GM18873 (cell line): ENCODE data around the gene FAM114A1.

Experiments used
- ATAC-seq: cut with Tn5 transposase; IDR thresholded peaks from one replicate; pipeline ENCODE4 v1.9.1; 2021; ENCODE audit warnings: mild to moderate bottlenecking, moderate library complexity, moderate number of reproducible peaks; ENCODE audit not compliant: unreplicated experiment, low FRiP score

Gene FAM114A1

DNA sequence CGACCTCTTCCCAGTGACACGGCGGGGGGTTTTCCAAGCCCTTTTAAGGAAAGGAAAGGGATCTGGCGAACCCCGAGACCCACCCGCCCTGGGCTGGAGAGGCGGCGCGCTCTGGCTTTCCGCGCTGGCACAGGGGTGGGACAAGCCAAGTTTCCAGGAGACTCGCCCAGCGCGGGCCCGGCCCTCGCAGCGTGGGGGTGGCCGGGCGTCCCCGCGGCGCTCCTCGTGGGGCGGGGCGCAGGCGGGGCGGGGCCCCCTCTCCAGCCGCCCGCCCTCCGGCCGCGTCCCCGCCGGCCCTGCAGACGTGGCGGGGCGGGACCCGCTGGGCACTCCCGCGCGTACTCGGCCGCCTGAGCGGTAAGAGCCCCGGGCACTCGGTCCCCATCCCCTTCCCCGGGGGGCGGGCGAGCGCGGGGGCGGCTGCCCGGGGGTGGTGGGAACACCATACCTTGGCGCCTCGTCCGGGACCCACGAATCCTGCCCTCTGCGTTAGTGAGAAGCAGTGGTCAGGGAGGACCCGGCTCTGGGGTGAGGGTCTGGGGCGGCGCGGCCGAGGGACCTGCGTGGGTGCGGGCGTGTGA is at the start of gene FAM114A1:
TSS of gene FAM114A1 (plus strand) at position 329 of the 581 bp plus-strand sequence. CDS start 10,273 bp downstream, outside the sequence.
- ATAC-seq = no peak

DNA sequence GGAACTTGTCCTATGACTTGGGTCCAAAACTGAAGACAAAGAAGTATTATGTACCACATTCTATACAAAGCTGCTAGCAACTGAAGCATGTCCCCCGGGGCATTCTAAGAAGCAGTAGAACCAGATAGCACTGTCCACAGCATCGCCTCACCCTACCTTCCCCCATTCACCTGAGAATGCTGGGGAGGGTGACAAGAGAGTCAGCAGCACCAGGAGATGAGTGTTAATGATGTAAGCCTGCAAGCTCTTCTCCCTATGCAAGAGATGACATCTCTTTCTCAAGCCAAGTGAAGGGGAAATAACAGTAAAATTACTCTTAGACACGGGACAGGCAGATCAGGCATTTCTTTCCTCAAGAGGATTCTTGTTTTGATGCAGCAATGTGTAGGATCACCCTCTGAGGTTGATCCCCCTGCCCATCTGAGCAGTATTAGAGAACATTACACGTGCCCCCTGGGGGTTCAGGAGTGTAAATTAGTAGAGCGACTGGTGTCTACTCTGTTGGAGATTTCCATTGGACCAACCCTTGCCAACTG is 49.1 kb upstream of the FAM114A1 start:
- ATAC-seq = no peak

DNA sequence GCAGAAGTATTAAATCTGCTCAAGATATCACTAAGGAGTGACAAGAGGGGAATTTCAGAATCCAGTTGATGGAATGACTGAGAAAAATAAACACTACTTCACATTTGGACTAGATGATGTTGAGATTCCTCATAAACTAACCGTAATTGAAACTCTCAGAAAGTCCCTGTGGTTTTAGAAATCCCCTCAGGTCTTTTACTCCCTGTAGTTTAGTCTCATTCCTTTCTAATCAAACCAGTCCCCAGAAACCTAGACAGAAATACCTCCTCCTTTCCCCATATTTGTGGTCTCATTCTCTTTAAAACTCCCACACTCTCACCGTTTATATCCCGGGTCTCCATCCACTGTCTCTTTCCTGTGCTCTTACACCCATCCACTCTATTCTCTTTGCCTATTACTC is 48.0 kb upstream of the FAM114A1 start:
- no peak for ATAC-seq

DNA sequence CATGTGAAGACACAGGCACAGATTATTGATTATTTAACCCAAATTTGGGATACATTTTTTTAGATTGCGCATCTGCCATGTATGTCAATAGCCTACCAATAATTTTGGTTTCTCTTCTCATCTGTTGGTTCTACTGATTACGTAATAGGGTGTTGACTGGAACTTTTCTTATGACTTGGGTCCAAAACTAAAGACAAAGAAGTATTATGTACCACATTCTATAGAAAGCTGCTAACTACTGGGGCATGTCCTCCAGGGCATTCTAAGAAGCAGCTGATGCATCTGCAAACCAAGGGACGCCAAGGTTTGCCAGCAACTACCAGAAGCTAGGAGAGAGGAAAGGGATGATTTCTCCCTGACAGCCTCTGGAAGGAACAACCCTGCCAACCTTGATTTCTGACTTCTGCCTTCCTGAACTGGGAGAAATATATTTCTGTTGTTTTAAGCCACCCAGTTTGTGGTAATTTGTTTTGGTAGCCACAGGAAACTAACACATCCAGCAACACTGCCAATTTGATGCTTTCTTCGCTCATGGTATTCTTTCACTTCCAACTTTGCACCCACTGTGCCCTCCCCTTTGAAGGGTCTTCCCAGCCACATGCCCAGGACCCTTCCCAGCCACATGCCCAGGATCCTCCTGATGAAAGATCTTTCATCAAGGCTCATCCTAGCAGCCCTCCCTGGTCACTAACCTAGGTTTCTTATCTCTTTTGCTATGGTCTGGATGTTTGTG is 47.1 kb upstream of the FAM114A1 start:
- ATAC-seq = peak; percentile 50

DNA sequence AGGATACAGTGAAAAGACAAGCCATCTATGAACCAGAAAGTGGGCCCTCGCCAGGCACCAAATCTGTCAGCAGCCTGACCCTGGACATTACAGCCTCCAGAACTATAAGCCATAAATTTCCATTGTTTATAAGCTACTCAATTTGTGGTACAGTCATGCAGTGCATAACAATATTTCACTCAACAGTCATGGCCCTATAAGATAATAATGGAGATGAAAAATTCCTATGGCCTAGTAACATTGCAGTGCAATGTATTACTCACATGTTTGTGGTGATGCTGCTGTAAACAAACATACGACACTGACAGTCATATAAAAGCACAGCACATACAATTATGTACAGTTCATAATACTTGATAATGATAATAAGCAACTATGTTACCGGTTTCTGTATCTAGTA is 45.9 kb upstream of the FAM114A1 start:
- no peak for ATAC-seq

DNA sequence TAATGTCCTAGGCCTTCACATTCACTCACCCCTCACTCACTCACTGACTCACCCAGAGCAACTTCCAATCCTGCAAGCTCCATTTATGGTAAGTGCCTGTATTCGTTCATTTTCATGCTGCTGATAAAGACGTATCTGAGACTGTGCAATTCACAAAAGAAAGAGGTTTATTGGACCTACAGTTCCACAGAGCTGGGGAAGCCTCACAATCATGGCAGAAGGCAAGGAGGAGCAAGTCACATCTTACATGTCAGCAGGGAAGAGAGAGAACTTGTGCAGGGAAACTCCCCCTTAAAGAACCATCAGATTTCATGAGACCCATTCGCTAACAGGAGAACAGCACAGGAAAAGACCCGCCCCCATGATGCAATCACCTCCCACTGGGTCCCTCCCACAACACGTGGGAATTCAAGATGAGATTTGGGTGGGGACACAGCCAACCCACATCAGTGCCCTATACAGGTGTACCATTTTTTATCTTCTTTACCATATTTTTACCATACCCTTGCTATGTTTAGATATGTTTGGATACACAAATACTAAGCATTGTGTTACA is 44.8 kb upstream of the FAM114A1 start:
- no peak for ATAC-seq

DNA sequence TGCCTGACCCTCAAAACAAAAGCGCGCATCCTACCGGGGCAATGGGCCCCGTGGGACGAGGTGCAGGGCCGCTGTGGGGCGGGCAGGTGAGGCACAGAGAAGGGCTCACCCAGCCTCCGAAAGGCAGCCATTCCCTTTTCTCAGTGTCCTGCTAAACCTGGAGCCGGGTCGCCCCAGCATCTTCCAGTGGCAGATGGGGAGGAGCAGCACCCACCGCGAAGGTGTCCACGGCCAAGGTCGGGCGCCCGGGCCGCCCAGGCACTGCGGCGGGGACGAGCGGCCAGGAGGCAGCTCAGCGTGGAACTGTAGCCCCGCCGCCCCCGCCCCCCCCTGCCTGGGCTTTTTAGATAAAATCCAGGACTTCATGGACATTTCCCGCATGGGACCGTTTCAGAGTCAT is 43.8 kb upstream of the FAM114A1 start:
- ATAC-seq = no peak

DNA sequence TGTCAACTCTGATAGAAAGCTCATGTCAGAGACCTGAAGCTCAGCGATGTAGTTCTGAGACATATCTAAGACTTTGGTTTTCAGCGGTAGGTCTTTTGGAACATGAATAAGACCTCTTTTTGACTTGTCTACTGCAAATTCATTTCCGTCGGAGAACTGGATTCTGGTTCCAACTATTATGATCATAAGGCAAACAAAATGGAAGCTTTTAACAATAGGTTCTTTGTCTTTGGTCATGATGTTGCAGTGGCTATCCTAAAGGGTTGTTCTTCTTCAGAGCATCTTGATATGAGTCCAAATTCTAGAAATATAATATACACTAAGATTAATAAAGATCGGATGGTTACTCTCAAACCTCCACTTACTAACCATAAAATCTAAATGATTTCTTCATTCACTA is 38.4 kb upstream of the FAM114A1 start:
- ATAC-seq = no peak

DNA sequence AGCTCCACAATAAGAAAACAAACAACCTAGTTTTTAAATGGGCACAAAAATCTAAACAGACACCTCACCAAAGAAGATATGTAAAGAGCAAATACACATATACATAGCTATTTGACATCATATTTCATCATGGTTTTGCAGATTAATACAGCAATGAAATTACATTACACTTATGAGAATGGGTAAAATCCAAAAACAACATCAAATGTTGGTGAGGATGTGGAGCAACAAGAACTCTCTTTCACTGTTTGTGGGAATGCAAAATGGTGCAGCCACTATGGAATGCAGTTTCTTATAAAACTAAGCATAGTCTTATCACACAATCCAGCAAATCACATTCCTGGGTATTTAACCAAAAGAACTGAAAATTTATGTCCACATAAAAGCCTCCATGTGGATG is 36.0 kb upstream of the FAM114A1 start:
- no peak for ATAC-seq

DNA sequence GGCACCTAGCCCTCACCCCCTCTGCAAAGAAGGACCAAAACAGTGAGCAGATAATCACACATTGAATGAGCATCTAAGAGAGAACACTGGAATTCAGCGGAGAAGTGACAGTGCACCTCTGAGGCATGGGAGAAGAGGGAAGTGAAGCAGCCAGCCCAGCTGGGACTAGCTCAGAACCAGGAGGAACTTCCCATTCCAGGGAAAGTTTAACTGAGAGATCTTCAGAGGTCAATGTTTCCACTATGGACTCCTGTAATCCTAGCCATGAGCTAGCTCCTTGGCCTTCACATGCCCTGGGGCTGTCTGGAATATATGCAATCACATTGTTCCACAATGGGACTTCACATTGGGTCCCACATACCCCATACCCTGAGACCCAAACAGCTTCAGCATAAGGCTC is 35.4 kb upstream of the FAM114A1 start:
- no peak for ATAC-seq

DNA sequence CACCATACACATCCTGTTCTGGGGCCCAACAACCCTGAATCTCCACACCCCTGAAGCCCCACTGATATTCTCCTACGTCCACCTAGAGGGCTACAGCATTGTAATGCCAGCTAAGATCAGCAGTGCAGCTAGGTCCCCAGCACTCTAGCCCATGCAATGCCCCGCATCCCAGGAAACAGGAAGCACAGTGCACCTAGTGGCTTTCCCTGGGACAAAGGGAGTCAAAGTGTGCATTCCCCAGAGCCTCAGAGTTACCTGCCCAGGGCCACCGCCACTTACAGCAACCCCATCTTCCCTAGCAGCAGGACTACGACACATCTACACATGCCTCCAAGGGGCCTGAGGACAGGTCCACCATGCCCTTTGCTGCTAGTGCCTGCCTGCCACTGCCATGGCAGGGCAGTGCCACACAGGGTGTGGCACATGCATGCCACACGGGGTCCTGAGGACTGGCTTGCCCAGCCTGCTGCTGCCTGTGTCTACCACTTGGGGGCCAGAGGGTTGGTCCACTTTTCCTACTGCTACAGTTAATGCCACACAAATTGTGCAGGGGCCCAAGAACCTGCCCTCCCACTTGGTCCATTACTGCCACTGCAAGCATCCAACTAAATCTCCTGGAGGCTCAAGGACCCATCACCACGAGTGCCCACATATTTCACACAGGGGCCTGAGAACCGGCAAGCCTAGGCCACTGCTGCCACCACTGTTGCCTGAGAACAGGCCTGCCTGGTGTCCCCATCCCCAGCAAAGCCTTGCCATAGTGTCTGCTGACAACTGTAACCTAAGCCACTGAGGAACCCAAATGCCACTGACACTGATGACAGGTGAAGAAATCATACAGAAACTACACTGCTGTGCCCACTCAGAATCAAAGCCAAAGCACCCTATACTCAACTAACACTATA is 34.7 kb upstream of the FAM114A1 start:
- ATAC-seq = no peak

DNA sequence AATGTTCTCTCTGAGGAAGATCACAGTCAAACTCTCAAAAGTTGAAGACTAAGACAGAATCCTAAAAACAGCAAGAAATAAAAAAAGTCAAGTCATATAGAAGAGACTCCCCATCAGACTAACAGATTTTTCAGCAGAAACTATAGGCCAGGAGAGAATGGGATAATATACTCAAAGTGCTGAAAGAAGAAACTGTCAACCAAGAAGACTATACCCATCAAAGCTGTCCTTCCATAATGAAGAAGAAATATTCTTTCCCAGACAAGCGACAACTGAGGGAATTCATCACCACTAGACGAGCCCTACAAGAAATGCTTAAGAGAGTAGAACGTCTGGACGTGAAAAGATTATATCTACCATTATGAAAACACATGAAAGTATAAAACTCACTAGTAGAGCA is 33.0 kb upstream of the FAM114A1 start:
- no peak for ATAC-seq

DNA sequence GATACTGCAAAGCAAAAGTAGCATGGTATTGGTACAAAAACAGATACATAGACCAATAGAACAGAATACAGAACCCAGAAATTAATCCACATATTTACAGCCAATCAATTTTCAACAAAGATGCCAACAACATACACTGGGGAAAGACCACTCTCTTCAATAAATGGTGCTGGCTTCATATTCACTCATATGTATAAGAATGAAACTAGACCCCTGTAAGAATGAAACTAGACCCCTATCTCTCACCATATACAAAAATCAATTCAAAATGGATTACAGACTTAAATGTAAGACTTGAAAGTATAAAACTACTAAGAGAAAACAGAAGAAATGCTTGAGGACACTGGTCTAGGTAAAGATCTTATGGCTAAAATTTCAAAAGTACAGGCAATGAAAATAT is 30.3 kb upstream of the FAM114A1 start:
- no peak for ATAC-seq

DNA sequence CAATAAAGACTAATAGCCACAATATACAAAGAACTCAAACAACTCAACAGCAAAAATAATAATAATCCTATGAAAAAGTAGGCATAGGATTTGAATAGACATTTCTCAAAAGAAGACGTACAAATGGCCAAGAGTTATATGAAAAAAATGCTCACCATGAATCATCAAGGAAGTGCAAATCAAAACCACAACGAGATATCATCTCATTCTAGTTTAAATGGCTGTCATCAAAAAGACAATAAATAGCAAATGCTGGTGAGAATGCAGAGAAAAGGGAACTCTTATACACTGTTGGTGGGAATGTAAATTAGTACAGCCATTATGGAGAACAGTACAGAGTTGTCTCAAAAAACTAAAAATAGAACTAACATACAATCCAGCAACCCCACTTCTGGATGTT is 29.8 kb upstream of the FAM114A1 start:
- ATAC-seq = no peak

DNA sequence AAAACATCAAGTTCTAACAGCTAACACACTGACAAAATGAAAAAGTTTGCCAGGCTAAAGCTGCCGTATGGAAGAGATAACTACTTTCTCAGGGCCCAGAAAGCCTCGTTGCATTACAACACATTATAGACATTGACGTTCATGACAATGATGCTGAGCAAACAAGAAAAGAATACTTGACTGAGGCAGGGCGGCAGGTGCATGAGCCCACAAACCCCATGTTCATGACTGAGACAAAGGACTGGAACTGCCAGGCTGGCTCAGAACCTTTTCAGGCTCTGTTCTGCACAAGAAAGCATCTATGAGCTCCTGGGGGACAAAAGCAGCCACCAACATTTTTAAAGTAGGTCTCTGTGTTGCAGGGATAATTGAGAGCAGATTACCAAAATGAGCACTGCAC is 24.6 kb upstream of the FAM114A1 start:
- ATAC-seq = no peak

DNA sequence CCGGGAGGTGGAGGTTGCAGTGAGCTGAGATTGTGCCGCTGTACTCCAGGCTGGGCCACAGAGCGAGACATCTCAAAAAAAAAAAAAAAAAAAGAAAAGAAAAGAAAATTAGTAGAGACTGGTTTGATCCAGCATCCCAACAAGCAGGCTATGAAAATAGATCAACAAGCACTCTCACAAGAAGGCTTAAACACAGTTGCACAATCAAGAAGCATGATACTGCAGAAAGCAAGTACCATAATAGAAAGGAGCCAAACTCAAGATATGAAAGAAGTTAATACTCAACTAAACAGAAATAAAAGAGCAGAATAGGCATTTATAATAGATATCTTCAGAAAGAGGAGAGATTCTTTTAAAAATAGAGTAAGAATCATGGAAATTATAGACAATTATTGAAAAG is 21.6 kb upstream of the FAM114A1 start:
- ATAC-seq = no peak

DNA sequence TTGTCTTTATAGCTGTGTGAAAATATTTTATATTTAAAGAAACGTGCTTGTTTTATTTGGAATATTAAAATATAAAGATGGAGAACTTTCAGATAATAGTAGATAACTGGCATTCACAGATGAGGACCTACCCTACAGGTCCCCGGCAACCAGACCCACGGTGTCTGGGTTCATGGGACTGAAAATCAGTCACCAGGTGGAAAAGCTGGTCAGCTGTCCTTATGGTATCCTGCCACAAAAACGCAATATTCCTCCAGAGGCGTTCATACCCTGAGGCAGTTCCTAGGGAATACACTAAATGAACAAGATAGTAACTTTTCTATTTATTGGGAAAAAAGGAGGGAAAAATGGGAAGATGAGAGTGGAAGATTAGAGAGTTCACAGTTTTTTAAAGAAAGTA is 12.1 kb upstream of the FAM114A1 start:
- ATAC-seq = no peak

DNA sequence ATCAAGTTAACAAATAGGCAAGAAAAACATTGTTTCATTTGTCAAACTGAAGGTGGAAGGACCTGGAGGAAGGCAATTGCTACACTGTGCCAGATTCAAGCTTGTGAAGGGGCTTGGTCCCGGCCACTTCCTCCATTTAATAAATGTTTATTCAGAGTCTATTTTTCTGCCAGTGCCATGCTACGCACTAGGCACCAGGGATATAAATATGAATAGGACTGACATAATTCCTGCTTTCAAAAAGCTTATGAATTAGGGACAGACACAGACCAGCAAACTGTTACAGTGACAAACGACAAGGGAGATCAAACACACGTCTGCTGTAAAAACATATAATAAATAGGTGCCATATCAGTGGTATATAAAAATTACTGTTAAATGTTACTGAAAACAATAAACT is 11.6 kb upstream of the FAM114A1 start:
- no peak for ATAC-seq

DNA sequence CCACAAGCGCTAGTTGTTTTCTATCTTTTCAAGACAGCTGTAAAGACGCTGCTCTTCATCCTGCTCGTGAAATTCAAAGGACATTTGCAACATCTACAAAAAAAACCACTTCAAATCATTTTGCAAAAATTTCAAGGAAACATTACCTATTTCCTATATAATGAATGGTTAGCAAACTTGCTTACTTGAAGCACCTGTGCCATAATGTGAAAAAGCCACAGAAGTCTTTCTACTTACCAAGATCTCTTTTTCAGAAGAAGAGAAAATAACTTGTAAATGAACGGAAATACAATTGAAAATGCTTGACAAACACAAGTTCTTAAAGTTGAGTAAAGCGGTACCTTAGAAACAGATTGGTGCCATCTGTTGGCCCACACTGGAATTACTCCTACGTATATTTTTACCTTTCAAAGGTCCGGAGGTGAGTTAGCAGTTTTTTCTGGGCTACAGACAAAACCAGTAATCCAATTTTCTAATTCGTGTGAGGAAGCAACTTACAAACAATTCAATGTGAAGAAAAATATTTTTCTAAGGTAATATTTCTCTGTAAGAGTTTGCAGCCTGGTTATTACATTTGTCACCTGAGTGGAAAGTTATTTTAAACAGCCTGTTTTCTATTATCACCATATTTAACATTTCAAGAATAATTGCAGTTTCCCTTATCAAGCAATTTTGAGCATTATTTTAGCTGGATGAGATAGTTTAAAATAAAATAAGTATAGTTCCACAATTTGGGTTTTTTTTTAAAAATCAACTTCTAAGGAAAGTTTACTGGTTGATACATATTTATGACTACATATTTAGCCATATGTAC is 10.9 kb upstream of the FAM114A1 start, which contains the start of gene TLR6:
TSS of gene TLR6 (minus strand) at position 294 of the 814 bp plus-strand sequence. CDS start 27,344 bp downstream, outside the sequence.
- no peak for ATAC-seq
